HG03439 (cell line): ENCODE measurements around the gene CMKLR1.

Experiments used
- ATAC-seq: cut with Tn5 transposase; IDR thresholded peaks from one replicate; pipeline ENCODE4 v1.9.1; 2021; ENCODE audit warnings: mild to moderate bottlenecking, moderate library complexity; ENCODE audit not compliant: unreplicated experiment

Gene CMKLR1

DNA sequence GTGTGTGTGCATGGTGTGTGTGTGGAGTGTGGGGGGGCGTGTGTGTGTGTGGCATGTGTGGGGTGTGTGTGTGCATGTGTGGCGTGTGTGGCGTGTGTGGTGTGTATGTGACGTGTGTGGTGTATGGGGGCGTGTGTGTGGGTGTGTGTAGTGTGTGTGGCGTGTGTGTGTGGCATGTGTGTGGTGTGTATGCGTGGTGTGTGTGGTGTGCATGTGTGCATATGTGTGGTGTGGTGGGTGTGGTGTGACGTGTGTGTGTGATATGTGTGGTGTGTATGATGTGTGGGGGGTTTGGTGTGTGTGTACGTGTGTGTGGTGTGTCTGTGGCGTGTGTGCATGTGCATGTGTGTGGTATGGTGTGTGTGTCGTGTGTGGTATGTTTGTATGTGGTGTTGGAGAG lies 24.1 kb upstream of the CMKLR1 start:
- no peak for ATAC-seq

DNA sequence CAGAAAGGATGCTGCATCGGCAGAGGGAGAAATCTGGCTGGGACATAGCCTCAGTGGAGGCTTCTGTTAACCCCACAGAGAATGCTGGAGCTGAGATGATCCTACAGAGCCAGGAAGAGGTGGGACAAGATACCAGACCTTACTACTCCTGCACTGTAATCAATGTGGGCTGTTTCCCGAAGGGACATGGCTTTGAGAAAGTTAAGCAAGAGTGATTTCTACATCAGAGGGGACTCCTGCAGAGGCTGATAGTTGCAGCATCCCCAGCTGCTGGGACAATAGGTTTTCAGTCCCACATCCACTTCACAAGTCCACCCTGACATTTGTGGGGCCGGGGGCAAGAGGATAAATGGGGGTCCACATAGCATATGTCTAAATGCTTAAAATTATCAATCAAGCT lies 22.5 kb upstream of the CMKLR1 start:
- ATAC-seq, result no peak

DNA sequence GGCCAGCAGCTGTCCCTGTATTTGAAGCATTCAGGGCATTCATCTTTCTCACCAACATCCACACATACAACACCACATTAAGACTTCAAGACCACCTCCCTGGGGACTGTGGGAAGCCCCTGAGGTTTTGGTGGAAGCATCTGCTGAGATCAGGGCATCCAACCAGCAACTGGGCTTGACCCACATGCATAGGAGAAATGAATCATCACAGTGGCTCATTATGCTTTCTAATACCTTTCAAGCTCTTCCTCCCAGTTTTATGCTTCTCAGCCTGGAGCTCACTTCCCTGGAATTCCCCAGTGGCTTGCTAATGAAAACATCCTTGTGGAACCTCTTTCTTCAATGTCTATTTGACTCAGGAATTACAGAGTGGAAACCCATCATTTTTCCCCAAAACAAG lies 21.4 kb upstream of the CMKLR1 start:
- no peak for ATAC-seq

DNA sequence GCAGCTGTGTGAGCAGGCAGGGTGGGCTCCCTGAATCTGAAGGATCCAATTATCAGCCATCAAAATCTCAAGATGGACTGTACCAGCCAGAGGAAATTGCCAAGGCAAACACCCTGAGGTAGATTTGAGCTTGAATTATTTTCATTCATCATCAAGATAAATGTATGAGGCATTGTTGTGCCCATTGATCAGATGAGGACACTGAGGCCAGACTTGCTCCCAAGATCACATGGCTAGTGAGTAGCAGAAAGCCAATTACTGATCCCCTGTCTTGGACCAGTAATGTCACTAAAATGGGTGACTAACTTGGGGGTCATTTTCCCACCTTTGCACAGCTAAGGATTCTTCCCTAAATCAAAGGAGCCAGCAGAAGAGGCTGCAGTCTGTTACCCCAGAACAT lies 20.9 kb upstream of the CMKLR1 start:
- ATAC-seq, result no peak

DNA sequence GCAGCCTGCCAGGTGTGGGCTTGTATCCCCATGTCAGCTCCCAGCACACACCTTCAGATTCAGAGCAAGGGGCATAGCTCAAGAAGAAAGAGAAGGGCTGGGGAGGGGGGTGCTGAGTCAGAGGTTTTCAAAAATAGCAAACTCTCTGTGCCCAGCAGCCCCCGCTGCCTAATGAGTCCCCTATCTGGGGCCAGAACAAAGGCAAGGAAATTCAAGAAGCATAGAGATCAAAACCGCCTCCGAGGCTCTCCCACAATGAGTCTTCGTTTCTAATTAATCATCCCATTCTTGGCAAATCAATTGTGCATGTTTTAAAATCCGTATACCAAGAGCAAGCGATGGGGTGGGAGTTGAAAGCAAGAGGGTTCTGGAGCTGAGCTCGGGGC lies 19.5 kb upstream of the CMKLR1 start:
- no peak for ATAC-seq

DNA sequence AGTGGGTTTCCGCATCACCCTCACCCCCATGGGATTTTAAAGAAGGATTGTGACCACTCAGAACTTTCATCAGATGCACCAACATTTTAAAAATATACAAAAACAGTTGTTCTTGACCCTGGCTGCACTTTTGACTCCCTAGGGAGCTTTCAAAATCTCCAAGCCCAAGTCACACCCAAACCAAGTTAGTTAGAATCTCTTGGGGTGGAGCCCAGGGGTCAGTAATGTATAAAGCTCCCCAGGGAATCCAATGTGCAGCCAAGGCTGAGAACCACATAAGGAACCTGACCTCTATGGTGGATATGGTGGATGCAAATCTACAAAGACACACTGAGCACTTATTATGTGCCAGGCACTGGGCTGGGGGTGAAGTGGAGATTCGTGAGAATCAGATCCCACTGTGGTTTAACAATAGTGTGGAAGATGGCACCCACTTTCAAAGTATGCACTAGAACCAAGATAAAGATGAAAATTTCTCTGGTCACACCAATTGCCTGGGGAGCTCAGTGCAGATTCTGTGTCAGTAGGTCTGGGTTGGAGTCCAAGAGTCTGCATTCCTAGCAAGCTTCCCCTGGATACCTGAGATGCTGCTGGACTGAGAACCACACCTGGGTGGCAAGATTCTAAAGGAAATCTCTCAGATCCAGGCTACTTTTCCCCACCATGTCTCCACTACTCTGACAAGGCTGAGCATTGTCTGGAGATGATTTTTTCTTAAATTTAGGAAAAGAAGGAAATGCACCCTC lies 18.9 kb upstream of the CMKLR1 start:
- ATAC-seq, result no peak

DNA sequence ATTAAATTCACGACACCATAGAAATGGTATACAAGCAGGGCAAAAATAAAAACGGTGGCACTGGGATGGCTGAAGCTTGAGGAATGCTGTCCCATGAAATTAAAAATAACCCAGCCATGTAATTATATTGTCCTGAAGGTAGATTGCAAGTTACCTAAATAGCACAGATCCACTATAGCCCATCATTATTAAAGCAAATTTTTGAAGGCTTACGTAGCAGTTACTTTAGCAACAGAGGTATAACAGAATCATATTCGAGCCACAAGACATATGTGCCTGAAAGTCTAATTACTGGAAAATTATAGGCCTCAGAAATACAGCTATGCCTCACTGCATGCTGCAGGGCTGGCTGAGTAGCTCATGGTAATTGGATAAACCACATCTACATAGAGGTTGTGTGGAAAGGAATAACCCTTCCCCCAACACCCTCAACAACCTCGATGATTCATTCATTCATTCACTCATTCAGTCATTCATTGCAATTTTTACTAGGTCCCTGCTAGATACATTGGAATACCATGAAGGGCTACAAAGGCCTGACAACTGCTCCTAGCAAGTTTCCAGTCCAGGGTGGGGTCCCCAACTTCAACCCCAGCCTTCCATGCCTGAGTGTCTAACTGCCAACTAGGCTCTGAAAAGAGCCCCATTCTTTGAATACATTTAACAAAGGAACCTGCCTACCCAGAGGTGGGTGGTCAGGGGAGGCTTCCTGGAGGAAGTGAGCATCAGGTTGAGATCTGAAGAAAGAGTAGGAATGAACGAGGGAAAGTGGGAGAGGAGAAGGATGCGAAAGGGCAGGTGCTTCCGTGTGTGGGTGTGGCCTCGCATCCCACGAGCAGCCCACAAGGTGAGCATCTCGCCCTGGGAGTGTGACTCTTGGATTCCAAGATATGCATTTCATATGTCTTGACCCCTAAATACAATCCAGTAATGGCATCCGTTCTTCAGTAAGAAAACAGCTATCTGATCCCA lies 18.0 kb upstream of the CMKLR1 start:
- ATAC-seq, result no peak

DNA sequence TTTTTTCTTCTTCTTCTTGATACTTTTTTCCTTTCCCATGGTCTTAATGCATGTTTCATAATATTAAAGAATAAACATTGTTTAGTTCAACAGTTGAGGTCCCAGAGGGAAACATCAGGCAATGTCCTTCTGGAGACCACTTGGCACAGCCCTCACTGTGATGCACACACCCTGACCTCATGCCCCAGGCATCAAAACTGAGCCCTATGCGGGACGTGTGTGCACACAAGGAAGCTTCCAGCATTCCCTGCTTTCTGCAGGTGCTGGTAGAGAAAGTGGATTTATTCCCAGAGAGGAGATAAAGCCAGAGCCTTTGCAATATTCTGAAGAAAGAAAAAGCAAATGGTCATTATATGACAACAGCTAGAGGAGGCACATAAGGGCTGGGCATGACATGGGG lies 16.0 kb upstream of the CMKLR1 start:
- ATAC-seq, result no peak

DNA sequence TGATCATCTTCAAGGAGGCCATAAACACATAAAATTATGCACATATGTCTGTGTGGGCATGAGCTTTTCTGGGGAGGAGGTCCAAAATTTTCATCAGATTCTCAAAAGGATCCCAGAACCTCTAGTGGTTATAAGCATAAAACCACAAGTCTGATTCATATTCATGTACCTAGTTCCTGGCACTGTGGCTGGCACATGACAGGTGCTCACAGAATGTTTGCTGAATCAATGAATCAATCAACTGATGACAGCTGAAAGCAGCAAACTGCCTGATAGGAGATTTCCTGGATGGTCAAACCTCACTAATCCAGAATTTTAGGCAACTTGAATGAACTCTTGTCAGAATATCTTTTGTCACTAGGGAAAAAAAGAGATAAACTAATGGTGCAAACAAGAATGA lies 13.5 kb upstream of the CMKLR1 start:
- no peak for ATAC-seq

DNA sequence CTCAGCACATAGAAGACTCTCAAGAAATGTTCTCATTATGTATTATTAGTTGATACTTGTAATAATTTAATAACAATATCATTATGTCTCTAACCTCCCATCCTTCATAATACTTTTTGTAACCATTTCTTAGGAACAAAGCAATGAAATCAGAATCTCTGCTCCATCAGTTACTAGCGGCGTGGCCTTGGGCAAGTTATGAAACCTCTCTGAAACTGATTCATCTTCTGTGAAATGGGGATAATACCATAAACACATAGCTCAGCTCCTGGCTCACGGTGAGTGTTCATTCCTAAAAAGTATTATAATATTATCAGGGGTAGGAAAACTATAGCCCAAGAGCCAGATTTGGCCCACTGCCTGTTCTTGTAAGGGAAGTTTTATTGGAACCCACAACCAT lies 11.4 kb upstream of the CMKLR1 start:
- no peak for ATAC-seq

DNA sequence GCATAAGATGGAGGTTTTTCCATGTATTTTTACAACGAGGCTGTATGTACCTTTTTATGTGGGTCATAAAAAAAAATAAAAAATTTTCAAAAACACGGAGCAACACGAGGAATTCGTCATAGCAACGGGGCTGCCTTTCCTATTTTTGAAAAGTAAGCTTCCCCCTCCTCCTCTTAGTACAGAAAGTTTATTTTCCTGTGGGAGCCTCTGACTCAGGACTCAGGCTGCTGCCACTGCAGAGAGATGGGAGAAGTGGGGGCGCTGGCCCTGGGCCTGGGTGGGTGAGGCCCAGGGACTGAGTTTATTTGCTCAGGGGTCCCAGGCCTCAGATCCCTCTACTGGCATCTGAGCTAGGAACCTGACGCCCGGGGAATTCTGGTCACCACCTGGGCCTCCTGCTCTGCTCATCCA lies 10.2 kb upstream of the CMKLR1 start:
- ATAC-seq, result no peak

DNA sequence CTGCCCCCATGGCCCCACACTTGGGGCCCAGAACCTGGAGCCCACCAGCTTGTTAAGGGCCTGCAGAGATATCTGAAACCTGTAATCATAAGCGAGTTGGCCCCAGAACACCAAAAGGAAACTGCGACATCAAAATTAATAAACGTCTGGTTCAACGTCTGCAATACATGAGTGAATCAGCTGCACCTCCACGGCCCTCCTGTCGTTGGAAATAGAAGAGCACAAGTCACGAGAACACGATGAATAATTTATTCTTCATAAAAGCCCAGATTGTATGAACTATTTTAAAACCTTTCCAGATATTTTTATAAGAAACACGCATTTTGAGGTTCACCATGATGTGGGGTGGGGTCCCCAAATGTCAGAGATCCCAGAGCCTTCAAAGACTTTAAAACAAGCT lies 9.7 kb upstream of the CMKLR1 start:
- ATAC-seq, result no peak

DNA sequence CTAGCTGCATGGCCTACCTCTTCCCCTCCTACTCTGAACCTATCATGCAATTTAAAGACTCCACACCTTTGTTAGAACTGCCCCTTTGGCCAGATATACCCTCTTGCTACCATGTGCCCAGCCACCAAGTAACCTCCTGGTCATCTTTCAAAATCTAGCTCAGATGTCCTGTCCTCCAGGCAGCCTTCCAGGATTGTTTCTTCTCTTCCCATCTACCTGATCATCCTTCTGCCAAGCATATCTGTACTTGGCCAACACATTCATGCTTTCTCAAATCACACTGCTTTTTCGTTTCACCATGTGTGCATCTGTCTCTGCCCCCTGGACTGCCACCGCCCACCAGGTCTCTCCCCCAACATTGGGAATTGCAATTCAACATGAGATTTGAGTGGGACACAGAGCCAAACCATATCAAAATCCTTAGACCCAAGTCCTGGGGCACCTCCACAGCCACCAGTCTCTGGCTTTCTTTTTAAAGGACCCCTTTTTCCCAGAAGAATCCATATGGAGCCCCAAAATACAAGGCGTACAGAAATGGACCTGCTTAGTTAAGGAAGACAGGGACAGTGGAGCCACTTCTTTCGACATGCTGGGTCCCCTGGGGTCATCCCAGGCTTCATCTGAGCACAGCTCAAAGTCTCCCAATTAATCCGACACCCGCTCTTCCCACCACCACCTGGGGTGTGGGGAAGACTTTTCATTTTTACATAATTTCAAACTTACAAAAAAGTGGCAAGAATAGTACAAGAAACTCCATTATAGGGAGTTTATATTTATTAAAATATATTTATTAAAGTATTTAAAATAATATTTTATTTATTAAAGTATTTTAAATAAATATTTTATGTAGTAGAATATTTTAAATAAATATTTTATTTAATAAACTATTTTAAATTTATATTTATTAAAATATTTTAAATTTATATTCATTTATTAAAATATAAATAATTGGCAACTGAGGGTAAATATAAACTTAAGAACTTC lies 7.9 kb upstream of the CMKLR1 start:
- ATAC-seq, result no peak

DNA sequence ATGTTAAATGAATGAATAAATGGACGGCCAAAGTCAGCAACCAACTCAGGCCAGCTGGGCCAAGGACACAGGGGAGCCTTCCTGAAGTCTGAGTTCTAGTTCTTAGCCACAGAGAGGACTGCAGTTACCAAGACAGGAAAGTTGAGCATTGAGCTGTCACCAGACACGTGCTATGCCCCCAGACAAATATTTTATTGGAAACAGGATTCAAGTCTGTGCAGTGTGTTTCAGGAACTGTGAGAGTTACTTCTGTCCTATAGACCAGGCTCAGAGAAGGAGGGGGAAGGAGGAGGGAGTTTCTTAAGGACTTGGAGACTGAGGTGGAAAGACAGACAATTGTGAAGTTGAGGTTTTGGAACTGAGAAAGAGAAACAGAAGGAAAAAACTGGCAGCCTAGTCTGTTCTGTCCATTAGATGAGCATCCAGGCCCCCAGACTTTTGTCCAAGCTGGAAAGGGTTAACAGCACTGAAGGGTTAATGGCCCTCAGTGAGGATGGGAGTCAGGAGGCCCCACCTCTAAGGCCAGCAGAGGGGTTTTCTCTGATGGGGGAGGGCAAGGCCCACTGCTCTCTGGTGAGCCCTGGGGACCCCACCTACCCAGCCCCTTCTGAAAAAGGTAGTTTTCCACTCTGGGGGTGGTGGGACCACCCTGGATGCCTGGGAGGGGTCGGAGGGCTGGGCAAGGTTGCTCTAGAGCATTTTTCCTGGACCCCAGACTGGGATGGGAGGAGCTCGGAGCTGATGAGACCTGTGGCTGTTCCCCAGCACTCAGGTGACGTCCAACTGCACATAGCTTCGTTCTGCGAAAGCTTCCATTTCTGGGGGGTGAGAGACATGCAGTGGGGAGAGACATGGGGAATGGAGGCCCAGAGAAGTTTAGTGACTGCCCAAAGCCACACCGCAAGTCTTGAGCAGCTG lies 6.9 kb upstream of the CMKLR1 start:
- ATAC-seq, result no peak

DNA sequence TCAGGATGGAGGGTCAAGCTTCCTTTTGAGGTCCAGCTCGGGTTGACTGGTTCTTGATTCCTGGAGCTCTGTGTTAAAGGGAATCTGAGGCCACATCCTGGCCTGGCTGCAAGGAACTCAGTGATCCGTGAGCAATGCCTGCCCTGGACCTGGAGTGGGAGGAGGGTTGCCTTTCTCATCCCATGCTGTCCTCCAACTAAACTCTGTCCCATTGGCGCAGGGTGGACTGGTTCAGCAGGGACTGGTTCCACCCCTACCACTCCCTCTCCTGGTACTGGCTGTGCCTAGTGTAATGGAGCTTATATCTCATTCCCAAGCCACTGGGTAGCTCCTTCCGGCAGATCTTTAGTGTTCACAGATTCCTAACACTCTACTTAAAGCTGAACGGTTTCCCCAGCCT lies 3.9 kb upstream of the CMKLR1 start:
- no peak for ATAC-seq

DNA sequence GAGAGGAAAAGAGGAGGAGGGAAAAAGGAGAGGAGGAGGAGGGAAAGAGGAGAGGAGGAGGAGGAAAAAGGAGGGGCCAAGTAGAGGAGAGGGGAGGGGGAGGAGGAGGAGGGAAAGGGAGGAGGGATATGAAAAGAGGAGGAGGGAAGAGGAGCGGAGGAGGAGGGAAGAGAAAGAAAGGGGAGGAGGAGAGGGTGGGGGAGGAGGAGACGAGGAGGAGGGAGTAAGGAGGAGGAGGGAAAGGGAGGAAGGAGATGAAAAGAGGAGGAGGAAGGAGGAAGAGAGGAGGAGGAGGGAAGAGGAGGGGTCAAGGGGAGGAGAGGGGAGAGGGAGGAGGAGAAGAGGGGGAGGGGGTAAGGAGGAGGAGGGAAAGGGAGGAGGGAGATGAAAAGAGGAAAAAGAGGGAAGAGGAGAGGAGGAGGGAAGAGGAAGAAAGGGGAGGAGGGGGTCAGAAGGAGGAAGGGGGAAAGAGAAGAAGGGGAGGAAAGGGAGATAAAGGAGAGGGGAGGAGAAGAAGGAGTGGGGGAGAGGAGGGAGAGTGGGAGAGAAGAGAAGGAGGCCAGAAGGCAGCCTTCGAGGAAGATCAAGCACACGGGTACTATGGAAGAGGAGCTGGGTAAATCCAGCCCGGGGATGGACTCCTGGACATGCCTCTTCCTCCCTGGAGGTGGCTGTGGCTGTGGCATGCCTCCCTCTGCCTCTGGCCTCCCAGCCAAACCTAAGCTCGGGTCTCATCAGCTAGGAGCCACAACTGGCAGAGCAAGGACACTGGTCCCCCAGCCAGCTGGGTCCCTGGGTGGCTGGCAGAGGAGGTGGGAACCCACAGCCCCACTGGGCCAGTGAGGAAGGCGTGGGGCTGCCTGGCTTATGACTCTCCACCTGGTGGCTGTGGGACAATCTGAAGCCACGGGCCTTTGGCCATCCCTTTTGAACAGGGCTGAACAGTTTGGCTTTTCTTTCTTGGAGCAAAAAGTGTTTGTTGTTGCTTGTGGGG lies 3.0 kb upstream of the CMKLR1 start:
- ATAC-seq, result no peak

DNA sequence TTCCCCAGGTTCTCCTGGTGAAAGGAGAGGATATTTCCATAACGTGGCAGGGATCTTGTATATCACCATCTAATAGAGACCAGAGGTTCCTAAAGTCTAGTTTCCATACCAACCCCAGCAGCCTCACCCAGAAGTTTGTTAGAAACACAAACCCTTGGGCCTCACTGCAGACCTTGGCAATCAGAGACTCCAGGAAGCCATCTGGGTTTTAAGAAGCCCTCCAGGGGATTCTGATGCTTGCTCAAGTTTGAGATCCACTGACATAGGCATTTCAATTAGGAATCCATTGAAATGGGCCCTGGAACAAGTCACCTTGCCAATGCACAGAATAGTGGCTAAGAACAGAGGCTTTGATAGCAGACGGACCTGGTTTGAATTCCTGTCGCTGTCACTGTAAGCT lies 2.2 kb upstream of the CMKLR1 start:
- no peak for ATAC-seq

DNA sequence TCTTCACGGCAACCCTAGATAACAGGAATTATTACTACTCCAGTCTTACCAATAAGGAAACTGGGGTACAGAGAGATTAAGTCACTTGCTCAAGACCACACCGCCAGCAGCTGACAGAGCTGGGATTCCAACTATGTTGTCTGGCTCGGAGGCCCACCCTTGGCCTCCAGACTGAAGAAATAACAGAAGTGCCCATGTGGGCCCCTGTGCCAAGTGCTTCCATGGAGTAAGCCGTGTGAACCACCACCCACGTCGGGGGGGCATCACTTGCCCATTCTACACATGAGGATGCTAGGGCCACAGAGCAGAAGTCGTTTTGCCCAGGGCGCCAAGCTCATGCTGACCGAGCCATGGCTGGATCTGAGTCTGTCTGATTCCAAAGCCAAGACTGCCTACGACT lies 926 bp upstream of the CMKLR1 start:
- ATAC-seq, result no peak
